ENCODE measurements around the gene SERINC3.

DNA sequence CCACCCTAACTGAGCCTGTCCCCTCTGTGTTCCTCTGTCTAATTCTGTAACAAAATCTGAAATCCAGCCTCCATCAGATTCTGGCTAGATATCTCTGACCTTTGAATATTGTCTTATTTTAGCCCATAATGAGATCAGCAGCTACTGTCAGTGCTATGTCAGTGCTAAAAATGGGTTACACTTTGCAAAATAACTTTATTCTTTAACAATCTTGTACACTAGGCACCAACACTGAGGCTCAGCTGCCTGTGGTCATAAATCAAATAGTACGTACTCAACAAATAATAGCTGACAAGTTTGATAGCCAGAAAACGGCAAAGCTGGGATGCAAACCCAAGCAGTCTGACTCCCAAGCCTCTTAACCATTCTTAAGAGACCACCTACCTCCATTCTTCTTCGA is 24.1 kb downstream of the SERINC3 start:
- TF ChIP-seq CTCF (IDR thresholded peaks at IDR 0.05): no peak
- no peak for TF ChIP-seq POLR2A (IDR thresholded peaks at IDR 0.05)
- TF ChIP-seq EP300 (IDR thresholded peaks at IDR 0.05): no peak
- no peak for TF ChIP-seq POLR2AphosphoS5 (IDR thresholded peaks at IDR 0.05)

All from gastroesophageal sphincter (tissue), 3 donors.